NCI-H524 treated with DMSO at 0.1 percent for 48 hours (cell line): ENCODE data around the gene JMJD8.
A peak's percentile ranks its signal among the peaks of the same experiment; 100 is the strongest.

Source experiments
- DNase-seq: peaks from one replicate; lab custom pipeline; 2025; lab: John Stamatoyannopoulos, UW

The JMJD8 gene

DNA sequence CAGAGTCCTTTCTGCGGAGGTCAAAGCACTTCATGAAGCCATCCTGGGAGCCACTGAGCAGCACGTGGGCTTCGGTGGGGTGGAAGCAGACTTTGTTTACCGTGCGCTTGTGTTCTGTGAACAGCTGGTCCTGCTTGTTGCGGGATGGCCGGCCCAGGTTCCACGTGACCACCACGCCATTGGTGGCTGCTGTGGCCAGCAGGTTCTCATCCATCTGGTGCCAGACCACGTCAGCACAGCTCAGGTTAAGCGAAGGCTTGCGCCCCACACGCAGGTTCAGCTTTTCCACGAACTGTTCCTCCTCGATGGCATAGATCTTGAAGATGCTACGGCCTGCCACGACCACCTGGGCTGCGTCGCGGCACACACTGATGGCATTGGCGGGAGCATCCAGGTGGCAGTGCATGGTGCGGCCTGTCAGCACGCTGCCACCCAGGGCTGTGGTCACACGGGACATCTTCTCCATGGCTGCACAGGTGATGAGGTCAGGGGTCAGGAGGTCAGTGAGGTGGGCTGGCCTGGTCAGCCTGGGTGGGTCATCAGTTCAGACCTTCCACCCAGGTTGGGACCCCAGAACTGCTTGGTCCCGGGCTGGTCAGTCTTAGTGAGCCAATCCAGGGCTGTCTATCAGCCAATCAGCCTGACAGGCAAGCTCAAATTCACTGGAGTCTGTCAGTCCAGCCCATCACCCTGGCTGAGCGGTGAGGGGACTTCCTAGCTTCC, 5.2 kb upstream of the JMJD8 start:
- DNase-seq = no peak

- no peak for DNase-seq
Observed at GRCh38 chr16:687499-687898, 3.4 kb upstream of the JMJD8 start.

GRCh38 chr16:686459-687260, 2.5 kb upstream of the JMJD8 start:
- no peak for DNase-seq

DNA sequence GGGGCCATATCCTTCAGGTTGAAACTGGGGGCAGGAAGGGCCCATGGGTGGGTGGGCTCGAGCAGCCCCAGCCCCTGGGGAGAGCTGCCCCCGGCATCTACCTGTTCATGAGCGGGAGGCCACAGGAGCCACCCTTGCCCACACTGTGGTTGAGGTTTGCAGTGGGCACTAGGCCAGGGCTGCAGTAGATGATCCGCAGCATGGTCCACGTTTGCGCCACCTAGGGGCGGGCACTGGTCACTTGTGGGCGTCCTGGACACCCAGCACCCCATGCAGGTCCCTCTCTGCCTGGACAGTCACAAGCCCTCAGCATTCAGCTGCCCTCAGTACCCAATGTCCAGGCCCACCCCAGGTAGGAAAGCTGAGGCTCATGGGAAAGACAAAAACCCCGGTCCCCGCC, 1.8 kb upstream of the JMJD8 start:
- no peak for DNase-seq

DNA sequence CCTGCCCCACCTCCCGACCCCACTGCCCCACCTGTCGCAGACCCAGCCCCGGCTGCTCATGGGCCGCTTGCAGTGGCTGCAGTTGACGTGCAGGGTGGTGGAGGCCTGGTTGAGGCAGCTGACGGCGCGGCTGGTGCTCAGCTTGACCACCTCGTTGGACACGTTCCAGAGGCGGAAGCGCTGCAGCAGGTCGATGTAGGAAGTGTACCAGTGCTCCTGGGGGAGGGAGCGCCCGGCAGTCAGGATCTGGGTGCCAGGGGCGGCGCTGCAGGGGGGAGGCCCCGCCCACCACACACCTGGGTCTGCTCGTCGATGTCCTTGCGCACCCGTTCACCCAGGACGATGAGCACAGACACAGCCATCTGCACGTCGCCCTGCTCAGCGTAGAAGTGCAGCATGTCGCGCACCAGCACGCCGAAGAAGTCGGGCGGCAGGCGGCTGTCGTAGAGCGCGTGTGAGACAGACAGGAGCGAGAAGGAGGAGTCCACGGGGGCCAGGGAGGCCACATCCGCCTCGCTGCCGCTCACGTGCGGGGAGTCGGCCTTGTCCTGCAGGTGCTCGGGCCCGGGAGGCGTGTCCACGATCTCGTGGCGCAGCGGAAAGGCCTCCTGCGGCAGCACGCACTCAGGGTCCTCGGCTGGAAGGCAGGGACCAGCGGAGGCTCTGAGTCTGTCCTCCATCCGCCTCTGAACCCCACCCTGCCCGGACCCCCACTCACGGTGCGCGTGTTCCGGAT, 995 bp upstream of the JMJD8 start:
- no peak for DNase-seq

DNA sequence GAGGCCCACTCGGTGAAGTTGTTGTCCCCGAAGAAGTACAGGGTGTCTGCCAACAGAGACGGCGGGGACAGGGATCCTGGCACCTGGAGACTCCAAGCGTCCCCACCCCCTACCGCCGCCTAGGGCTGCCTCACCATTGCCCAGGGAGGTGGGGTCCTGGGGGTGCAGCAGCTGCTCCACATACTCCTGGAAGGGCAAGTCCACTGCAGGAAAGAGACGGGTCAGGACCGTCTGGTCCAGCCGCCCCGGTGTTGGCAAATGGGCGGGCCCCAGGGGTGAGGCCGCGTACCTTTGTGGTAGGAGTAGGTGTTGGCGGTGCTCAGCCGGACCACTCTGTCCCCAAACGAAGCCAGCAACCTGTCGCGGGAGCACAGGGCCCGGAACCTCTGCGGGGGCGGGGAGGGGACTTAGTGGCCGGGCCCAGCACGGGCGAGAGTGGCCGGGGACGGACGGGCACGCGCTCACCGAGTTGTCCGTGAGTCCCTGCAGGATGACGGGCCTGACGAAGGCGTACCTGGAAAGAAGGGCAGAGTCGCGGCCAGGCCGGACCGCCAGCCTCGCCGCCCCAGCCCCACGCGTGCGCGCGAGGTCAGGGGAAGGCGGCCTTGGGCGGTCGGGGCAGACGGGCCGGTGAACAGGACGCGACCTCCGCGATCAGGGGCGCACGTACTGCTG, 601 bp downstream of the JMJD8 start:
- DNase-seq = no peak

GRCh38 chr16:682493-683395, 1.4 kb downstream of the JMJD8 start:
- no peak for DNase-seq

- DNase-seq = no peak
Observed at GRCh38 chr16:681746-682427, 2.2 kb downstream of the JMJD8 start.

DNA sequence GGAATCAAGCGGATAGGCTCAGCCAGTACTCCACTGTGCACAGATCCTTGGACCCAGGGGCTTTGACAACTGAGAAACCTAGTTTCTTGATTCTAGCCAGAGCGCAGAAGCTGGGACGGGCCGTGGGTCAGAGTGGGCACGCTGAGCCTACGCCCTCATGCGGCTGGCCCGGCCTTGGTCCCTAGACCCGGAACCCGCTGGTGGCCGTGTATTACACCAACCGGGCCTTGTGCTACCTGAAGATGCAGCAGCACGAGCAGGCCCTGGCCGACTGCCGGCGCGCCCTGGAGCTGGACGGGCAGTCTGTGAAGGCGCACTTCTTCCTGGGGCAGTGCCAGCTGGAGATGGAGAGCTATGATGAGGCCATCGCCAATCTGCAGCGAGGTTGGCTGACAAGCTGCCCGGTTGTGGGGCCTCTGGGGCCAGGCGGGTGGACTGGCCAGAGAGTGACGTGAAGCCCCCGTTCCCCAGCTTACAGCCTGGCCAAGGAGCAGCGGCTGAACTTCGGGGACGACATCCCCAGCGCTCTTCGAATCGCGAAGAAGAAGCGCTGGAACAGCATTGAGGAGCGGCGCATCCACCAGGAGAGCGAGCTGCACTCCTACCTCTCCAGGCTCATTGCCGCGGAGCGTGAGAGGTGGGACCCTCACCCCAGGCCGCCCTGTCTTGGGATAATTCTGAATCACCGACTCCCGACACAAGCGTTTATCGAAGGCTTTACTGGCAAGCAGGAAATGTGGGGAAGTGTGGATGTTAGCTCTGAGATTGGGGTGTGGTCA, 3.0 kb downstream of the JMJD8 start:
- no peak for DNase-seq

GRCh38 chr16:680625-680945, 3.5 kb downstream of the JMJD8 start:
- no peak for DNase-seq

DNA sequence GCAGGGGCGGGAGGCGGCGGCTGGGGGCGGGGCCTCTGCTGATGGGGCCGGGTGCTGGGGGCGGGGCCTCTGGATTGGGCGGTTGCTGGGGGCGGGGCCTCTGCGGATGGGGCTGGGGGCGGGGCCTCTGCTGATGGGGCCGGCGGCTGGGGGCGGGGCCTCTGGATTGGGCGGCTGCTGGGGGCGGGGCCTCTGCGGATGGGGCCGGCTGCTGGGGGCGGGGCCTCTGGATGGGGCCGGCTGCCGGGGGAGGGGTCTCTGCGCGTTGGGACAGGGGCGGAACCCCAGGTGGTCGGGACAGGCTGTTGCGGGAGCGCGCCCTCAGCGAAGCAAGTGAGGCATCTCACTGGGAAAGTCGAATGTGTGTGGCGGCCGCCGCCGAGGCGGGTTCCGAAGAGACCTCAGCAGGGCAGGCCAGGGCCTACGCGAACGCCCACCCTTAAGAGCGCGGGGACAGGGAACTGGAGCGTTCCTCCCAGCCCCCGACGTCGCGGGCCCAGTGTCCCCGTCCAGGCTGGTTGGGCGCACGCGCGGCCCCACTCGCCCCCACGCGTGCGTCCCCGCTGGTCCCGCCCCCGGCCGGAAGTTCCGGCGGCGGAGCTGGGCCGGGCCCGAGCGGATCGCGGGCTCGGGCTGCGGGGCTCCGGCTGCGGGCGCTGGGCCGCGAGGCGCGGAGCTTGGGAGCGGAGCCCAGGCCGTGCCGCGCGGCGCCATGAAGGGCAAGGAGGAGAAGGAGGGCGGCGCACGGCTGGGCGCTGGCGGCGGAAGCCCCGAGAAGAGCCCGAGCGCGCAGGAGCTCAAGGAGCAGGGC, 4.1 kb downstream of the JMJD8 start, which contains the start of gene STUB1:
TSS of gene STUB1 (plus strand) at position 597 of the 811 bp plus-strand sequence. CDS start at position 713, 116 bp downstream.
- DNase-seq = peak; percentile 28

DNA sequence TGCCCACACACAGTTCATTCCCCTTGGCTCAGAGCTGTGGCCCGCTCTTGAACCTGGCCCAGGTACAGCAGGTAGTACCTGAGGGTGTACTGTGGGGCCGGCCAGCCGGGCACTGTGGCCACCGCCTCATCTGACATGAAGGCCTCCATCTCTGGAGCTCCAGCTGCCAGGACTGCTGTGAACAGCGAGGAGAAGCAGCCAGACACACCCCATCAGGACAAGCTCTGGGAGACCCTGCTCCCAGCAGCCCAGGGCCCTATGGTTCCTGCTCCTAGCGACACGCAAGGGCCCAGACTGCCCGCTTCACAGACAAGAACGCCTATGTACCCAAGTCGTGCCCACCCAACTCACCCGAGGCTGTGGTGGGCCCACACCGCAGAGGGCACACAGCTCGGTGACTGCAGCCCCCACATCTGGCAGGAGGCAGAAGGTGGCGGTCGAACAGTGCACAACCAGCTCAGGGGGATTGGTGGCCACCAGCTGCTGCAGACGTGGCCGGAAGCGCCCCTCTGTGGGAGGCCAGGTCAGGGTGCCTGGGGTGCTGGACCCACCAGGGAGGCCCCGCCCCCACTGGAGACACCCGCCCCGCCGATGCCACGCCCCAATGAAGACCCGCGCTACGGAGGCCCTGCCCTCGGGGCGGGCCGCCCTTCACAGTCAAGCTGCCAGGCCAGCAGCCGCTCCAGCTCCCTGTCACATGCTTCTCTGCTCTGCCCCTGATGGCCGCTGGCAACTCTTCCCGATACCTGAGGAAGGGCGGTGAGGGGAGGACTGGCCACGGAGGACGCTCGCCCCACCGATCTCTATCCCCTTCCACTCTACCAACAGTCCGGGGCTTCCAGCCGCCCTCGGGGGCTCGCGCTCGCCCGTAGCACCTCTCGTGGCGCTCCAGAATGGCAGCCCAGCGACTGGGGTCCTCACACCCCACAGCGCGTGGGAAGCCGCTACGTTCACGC, 5.0 kb downstream of the JMJD8 start:
- DNase-seq = peak; percentile 17

GRCh38 chr16:678209-678857, 5.8 kb downstream of the JMJD8 start:
- no peak for DNase-seq

- no peak for DNase-seq
Observed at GRCh38 chr16:677316-678190, 6.6 kb downstream of the JMJD8 start.

DNA sequence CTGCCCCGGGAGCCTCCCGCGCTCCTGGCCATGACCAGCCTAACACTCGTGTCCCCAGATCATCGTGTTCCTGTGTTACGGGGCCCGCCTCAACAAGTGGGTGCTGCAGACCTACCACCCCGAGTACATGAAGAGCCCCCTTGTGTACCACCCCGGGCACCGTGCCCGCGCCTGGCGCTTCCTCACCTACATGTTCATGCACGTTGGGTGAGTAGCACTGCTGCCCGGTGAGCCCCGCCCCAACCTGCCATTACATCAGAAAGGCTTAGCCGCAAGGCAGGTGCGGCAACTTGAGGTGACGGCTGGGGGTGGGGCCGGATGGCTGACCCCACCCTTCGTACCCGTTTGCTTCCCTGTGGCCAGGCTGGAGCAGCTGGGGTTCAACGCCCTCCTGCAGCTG, 7.2 kb downstream of the JMJD8 start:
- no peak for DNase-seq

GRCh38 chr16:676565-676902, 7.6 kb downstream of the JMJD8 start:
- no peak for DNase-seq
